Hematopoietic multipotent progenitor cell treated with erythropoietin and hydrocortisone succinate and interleukin-3 and kit ligand, for 4 days (in vitro differentiated cells): ENCODE results near the gene SFTPD.
A peak's percentile ranks its signal among the peaks of the same experiment; 100 is the strongest.
"Not testable (repeated sequence)": the region's sequence is repeated elsewhere in the genome, so short reads cannot be mapped to it uniquely, and the experiment has no call there.

Source experiments
- DNase-seq: peaks from one replicate; pipeline ENCODE4 v3.0.0-alpha.2; 2015

The SFTPD gene

GRCh38 chr10:79948976-79949722, at the start of gene SFTPD:
SFTPD (minus strand) TSS chr10:79949105; CDS start chr10:79946659, 2,446 bp downstream.
- peak; percentile 55 for DNase-seq

- peak; percentile 12 for DNase-seq
Observed at GRCh38 chr10:79995979-79996634, 47.2 kb upstream of the SFTPD start.

GRCh38 chr10:79994556-79994955, 45.7 kb upstream of the SFTPD start:
- no peak for DNase-seq

DNA sequence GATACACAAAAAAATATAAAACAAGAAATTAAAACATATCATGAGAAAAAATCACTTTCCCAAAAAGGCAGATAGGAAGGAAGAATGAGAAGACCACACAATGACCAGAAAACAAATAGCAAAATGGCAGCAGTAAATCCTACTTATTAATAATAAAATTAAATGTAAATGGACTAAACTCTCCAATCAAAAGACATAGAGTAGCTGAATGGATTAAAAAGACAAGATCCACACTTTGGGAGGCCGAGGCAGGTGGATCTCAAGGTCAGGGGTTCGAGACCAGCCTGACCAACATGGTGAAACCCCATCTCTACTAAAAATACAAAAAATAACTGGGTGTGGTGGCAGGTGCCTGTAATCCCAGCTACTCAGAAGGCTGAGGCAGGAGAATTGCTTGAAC, 39.3 kb upstream of the SFTPD start:
- DNase-seq: not testable (repeated sequence)

DNA sequence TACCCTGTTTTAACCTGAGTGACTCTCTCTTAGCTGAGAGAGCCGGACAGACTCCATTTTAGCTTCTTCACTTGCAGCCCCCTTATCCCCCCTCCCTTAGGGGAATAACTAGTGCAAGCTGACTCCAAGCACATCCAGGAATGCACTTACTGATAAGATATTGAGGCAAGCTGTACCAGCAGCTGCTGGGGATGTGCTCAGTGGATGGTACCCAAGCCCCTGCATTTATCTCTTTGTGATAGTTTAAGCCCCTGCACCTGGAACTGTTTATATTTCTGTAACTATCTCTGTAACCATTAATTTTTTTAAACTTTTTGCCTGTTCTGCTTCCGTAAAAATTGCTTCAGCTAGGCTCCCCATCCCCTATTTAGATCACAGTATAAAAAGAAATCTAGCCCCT, 37.8 kb upstream of the SFTPD start:
- not testable (repeated sequence) for DNase-seq

DNA sequence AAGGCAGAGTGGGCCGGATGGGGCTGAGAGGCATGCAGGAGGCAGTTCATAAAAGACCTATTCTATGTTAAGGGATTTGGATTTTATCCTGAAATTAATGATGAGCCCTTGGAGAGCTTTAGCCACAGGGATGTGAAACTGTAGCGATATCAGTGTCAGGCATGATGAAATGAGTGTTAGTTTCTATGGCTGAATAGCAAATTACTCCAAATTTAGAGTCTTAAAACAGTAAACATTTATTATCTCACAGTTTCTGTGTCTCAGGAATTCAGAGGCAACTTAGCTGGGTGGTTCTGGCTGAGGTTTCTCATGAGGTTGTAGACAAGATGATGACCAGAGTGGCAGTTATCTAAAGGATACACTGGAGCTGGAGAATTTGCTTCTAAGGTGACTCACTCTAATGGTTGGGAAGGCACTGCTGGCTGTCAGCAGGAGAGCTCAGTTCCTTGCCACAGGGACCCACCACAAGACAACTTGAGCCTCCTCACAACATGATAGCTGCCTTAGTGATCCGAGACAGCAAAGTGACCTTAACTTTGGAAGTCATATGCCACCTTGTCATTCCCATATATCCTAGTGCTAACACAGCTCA, 36.7 kb upstream of the SFTPD start:
- no peak for DNase-seq

DNA sequence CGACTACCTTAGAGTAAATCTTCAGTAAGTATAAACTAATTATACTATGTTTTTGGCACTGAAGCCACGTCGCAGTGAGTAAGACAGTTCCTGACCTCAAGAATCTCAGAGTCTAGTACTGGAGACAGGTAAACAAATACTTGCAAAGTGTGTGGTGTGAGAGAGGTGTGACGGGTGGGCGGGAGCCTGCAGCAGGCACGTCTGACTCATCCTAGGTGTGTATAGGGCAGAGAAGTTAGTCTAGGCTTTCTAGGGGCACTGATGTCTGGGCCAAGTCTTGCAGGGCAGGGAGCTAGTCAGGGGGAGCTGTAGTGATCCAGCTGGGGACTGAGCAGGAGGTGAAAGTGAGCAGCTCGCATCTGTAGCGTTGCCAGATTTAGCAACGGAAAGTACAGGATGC, 35.9 kb upstream of the SFTPD start:
- no peak for DNase-seq

- DNase-seq: no peak
Observed at GRCh38 chr10:79983286-79983909, 34.5 kb upstream of the SFTPD start.

GRCh38 chr10:79982861-79983260, 34.0 kb upstream of the SFTPD start:
- DNase-seq: no peak

DNA sequence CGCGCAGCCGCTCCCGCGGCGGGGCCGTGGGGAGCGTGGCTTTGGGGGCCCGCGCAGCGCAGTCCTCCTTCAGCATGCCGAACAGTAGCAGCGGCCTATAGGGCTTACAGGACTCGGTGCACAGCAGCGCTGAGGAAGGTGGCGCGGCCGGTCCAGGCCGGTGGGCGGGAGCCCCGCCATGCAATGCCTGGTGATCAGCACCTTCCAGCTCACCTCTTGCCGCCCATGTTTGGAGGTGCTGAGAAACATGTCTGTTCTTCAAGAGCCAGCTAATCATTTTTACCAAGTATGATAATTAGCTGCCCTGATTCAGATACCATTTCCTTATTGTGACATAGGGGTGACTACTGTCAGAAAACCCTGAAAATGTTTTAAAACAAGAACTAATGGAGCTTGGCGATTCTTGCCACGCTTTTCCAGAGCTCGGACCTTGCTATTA, 33.5 kb upstream of the SFTPD start:
- DNase-seq: peak; percentile 31

DNA sequence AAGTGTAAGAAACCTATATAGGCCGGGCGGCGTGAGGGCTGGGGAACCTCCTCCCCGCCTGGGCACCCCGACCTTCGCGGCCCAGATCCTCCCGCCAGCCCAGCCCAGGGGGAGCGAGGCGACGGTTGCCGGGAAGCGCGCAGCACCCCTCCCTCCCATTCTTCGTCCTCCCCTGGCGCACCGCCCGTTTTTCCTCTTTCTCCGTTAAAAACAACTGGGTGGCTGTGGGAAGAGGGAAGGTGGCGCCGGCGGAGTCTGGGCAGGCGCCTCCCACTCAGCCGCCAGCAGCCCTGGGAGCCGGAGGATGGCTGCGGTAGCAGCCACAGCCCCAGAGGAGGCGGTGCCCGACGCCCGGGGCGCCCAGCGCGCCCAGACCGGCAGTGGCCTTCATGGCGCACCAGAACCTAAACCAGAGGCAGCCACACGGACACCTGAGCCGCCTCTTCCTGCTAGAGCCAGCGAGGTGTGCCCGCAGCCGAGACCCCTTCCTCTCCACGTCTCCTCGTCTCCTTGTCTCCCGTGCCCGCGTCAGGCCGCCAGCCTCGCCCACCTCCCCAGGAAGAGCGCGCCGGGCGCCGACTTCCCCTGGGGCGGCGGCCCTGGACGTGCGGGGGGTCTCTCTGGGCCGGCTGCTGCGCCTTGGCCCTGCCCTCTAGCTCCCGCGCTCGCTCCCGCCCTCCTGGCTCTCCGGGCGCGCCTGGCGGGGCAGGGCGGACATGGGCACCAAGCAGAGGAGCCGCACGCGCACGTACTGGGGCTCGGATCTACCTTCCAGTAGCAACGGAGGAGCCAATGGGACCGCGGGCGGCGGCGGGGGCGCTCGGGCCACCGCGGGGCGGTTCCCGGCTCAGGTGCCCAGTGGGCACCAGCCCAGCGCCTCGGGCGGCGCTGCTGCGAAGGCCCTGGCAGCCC, 32.8 kb upstream of the SFTPD start:
- DNase-seq: peak; percentile 71

- no peak for DNase-seq
Observed at GRCh38 chr10:79980711-79981110, 31.8 kb upstream of the SFTPD start.

DNA sequence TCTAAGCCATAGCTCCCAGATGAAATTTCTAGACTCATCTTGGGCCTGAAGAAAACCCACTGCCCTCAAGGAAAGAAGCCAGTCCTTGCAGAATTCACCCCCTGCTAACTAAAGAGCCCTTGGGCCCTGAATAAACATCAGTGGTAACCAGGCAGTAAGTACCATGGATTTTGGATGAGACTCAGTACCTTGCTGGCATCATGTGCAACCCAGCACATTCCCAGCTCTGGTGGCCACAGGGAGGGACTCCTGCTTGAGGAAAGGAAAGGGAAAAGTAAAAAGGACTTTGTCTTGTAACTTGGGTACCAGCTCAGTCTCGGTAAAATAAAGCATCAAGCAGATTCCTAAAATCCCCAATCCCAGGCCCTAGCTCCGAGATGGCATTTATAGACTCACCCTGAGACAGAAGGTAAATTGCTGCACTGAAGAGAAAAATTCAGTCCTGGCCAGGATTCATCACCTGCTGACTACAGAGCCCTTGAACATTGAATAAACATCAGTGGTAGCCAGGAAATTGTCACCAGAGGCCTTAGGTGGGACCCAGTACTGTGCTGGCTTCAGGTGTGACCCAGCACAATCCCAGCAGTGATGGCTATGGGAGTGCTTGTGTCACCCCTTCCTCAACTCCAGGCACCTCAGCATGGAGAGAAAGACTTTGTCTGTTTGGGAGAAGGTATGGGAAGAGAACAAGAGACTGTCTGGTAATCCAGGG, 31.2 kb upstream of the SFTPD start:
- DNase-seq: no peak

- DNase-seq: no peak
Observed at GRCh38 chr10:79979310-79979975, 30.5 kb upstream of the SFTPD start.

DNA sequence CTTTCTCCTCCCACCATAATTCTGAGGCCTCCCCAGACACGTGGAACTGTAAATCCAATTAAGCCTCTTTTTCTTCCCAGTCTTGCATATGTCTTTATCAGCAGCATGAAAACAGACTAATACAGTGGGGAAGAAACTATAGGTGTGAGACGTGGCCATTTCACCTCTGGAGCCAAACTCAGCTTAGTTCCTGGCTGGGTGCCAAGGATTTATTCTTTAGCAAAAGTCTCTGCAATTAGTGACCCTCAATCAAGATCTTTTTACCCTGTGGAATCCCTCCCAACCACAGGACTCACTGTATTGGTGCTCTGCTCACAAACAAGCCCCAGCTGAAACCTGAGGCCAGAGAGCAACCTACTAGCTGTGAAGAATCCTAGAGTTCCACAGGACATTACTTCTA, 28.1 kb upstream of the SFTPD start:
- no peak for DNase-seq

DNA sequence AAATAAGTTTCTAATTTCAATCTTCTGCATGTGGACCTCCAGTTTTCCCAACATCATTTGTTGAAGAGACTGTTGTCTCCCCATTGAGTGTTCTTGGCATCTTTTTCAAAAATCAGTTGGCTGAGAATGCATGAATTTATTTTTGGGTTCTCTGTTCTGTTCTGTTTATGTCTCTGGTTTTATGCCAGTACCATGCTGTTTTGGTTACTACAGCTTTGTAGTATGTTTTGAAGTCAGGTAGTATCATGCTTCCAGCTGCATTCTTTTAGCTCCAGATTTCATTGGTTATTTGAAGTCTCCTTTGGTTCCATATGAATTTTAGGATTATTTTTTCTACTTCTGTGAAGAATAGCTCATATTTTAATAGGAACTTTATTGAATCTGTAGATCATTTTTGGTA, 21.2 kb upstream of the SFTPD start:
- no peak for DNase-seq

- DNase-seq: no peak
Observed at GRCh38 chr10:79947787-79948424, 999 bp downstream of the SFTPD start.

DNA sequence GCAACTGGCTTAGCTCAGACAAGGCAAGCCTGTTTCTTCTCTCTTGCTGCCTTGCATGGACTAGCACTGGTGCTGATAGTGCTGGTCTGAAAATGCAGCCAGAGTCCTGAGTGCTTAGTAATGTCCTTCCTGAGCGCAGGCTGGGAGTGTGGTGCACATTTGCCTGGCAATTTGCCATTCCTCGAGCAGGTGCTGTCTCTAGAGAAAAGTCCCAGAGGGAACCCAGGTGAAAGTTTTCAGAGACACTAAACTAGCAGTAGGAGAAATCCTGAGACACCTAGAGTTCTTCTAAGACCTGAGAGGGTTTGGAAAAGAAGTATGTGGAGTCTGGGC, 1.9 kb downstream of the SFTPD start:
- DNase-seq: no peak

DNA sequence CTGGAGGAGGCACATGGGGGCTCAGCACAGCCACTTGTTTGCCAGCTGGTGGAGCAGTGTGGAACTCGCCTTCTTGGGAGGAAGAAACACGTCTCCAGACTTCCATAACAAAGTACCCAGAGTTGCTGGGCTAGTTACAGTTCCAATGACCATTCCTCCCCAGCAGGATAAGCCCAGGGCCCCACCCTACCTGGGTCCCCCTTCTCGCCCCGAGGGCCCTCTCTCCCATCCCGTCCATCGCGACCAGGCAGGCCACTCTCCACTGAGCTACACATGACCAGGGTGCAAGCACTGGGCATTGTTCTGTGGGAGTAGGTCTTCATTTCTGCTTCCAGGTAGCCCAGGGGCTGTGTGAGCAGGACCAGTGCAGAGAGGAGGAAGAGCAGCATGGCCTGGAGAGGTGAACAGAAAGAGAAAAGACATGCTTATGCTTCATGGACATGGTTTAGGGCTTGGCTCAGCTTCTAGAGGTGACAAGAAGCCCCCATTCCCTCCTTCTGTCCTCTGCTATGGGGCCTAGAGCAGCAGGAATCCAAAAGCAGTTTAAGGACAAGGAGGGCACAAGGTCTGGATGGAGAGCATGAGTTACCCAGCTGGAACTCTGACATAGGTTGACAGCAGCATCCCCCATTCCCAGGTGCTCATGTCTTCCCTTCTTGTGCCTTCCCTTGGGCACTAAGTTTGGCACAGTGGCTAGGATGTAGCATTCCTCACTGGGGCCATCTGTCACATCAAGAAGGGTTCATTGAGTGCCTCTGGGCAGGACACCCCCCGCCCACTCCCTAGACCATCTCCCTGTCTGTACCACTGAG, 2.4 kb downstream of the SFTPD start:
- DNase-seq: no peak
